ENCODE results near the gene SLC24A4. TPM values are rescaled to one million over a fixed set of nuclear protein-coding genes. Genes with fewer than 3 reads are reported as not detected.

The SLC24A4 gene
- total RNA-seq, 1 experiment from 2014 or later, result not detected

GRCh38 chr14:92437729-92438285, 114.8 kb downstream of the SLC24A4 start:
- CTCF ChIA-PET, result no interaction called here
- DNase-seq, result no peak
- no peaks in the 10 kb centered on the region for H3K4me1 Mint-ChIP-seq (ENCODE audit: low read depth, unreplicated experiment)
- no peak overlapping the region for H3K27ac Mint-ChIP-seq (ENCODE audit: unreplicated experiment)
- H3K9me3 Mint-ChIP-seq (ENCODE audit: low read depth, unreplicated experiment), result peaks cover 2% of the 10 kb centered on the region
- H3K4me3 Mint-ChIP-seq (ENCODE audit: low read depth, unreplicated experiment), result no peak overlapping the region
- H3K36me3 Mint-ChIP-seq (ENCODE audit: insufficient read depth, unreplicated experiment), result no peaks in the 10 kb centered on the region
- TF ChIP-seq, protein P1, sequence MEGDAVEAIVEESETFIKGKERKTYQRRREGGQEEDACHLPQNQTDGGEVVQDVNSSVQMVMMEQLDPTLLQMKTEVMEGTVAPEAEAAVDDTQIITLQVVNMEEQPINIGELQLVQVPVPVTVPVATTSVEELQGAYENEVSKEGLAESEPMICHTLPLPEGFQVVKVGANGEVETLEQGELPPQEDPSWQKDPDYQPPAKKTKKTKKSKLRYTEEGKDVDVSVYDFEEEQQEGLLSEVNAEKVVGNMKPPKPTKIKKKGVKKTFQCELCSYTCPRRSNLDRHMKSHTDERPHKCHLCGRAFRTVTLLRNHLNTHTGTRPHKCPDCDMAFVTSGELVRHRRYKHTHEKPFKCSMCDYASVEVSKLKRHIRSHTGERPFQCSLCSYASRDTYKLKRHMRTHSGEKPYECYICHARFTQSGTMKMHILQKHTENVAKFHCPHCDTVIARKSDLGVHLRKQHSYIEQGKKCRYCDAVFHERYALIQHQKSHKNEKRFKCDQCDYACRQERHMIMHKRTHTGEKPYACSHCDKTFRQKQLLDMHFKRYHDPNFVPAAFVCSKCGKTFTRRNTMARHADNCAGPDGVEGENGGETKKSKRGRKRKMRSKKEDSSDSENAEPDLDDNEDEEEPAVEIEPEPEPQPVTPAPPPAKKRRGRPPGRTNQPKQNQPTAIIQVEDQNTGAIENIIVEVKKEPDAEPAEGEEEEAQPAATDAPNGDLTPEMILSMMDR (IDR thresholded peaks at IDR 0.05; ENCODE audit: unreplicated experiment), result no peak
- BruUV-seq (replicated peaks), result no TSS peak
- H3K27me3 Mint-ChIP-seq (ENCODE audit: unreplicated experiment), result peaks cover 11% of the 10 kb centered on the region
- intact Hi-C loops (cut with micrococcal nuclease; ENCODE audit: unreplicated experiment), result no loop called here

- H3K9me3 Mint-ChIP-seq (ENCODE audit: low read depth, unreplicated experiment), result no peaks in the 10 kb centered on the region
- H3K4me1 Mint-ChIP-seq (ENCODE audit: low read depth, unreplicated experiment), result no peaks in the 10 kb centered on the region
- H3K36me3 Mint-ChIP-seq (ENCODE audit: insufficient read depth, unreplicated experiment), result no peaks in the 10 kb centered on the region
- H3K27me3 Mint-ChIP-seq (ENCODE audit: unreplicated experiment), result peaks cover 9% of the 10 kb centered on the region
- H3K4me3 Mint-ChIP-seq (ENCODE audit: low read depth, unreplicated experiment), result no peak overlapping the region
- TF ChIP-seq, protein P1 (IDR thresholded peaks at IDR 0.05; ENCODE audit: unreplicated experiment), result no peak
- DNase-seq, result no peak
- no TSS peak for BruUV-seq (replicated peaks)
- intact Hi-C loops (cut with micrococcal nuclease; ENCODE audit: unreplicated experiment), result no loop called here
- CTCF ChIA-PET, result no interaction called here
- no peak overlapping the region for H3K27ac Mint-ChIP-seq (ENCODE audit: unreplicated experiment)
These were observed 116.8 kb downstream of the SLC24A4 start for GRCh38 chr14:92439537-92440344.

DNA sequence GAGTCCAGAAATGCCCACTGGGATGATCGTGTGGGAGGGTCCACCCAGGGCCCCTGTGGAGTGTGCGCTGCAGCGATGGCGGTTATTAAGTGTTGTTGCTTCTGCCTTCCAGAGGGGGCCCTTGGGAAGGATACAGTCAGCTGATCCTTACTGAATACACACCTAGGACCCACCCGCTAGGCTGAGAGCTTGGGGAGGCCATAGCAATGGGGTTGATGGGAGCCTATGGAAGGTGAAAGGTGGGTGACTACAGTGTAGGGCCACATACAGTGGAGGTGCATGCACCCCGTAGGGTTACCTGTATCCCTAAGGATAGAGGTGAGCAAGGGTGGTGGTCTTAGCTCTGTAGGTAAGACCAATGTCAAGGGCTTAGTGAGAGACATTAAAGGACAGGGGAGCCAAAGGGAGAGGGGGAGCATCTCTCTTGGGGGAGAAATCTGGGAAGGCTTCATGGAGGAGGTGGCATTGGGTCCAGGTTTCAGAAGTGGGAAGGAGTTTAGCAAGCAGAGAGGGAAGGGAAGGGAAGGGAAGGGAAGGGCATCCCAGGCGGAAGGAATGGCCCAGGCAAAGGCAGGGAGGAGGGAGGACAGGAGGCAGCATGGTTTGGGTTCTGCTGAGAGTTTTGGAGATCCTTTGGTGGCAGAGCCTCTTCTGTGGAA, 117.5 kb downstream of the SLC24A4 start:
- CTCF ChIA-PET, result no interaction called here
- Mint-ChIP-seq H3K9me3 (ENCODE audit: low read depth, unreplicated experiment) (no peaks in the 10 kb centered on the region), H3K27ac (ENCODE audit: unreplicated experiment) (peak overlapping the region; percentile 32), H3K4me1 (ENCODE audit: low read depth, unreplicated experiment) (no peaks in the 10 kb centered on the region), H3K36me3 (ENCODE audit: insufficient read depth, unreplicated experiment) (no peaks in the 10 kb centered on the region), H3K27me3 (ENCODE audit: unreplicated experiment) (peaks cover 9% of the 10 kb centered on the region), H3K4me3 (ENCODE audit: low read depth, unreplicated experiment) (no peak overlapping the region)
- DNase-seq, result no peak
- TF ChIP-seq, protein P1 (IDR thresholded peaks at IDR 0.05; ENCODE audit: unreplicated experiment), result no peak
- intact Hi-C loops (cut with micrococcal nuclease; ENCODE audit: unreplicated experiment), result no loop called here
- BruUV-seq (replicated peaks), result no TSS peak

DNA sequence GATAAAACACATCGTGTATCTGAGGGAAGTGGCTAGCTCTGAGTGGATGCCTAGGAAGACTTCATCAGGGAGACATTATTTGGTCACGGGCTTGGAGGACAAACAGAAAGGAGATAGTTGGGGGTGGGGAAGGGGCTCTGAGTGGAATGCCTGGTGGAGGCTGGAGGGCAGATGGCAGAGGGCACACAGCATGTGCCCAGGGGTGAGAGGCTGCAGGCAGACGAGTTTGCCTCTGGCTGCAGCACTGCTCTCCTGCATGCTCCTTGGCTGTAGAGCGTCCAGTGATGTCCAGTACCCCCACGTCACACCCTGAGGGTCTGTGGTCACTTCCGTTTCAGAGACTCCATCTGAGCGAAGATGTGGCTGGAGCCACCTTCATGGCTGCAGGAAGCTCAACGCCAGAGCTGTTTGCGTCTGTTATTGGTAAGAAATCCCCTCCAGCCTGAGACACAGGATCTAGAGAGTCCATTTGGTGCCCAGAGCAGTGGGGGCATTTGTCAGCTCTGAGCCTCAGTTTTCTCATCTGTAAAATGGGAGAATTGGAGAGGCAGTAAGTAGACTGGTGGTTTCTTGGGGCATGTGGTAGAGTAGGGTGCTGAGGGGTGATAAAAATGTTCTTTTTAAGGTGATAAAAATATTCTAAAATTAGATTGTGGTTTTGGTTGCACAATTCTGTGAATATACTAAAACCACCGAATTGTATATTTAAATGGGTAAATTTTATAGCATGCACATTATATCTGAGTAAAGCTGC, 119.0 kb downstream of the SLC24A4 start:
- H3K36me3 Mint-ChIP-seq (ENCODE audit: insufficient read depth, unreplicated experiment), result no peaks in the 10 kb centered on the region
- no peaks in the 10 kb centered on the region for H3K9me3 Mint-ChIP-seq (ENCODE audit: low read depth, unreplicated experiment)
- H3K4me3 Mint-ChIP-seq (ENCODE audit: low read depth, unreplicated experiment), result no peak overlapping the region
- BruUV-seq (replicated peaks), result no TSS peak
- no peak overlapping the region for H3K27ac Mint-ChIP-seq (ENCODE audit: unreplicated experiment)
- CTCF ChIA-PET, result no interaction called here
- intact Hi-C loops (cut with micrococcal nuclease; ENCODE audit: unreplicated experiment), result no loop called here
- TF ChIP-seq, protein P1 (IDR thresholded peaks at IDR 0.05; ENCODE audit: unreplicated experiment), result no peak
- H3K4me1 Mint-ChIP-seq (ENCODE audit: low read depth, unreplicated experiment), result no peaks in the 10 kb centered on the region
- DNase-seq, result no peak
- H3K27me3 Mint-ChIP-seq (ENCODE audit: unreplicated experiment), result peaks cover 9% of the 10 kb centered on the region
